Keratinocyte (primary cell): ENCODE measurements around the gene SERINC5. TPM values are rescaled to one million over a fixed set of nuclear protein-coding genes. Genes with fewer than 3 reads are reported as not detected.

Source experiments
- DNase-seq: peaks from one replicate; pipeline ENCODE4 v3.0.0-alpha.2; 2011; ENCODE audit warnings: low read depth, missing footprints, low spot score
- FAIRE-seq: peaks from 2 replicates; lab custom pipeline; 2011; peaks lifted over from hg19 to GRCh38; lab: Jason Lieb, UNC
- H2AFZ ChIP-seq: 2 replicates; pipeline ENCODE4 v1.6.0; 2012; ENCODE audit warnings: low read length, control low read depth, inconsistent platforms; ENCODE audit not compliant: control insufficient read depth
- H3K27ac ChIP-seq: 2 replicates; pipeline ENCODE4 v1.5.1; 2011; ENCODE audit warnings: low read length; ENCODE audit not compliant: control insufficient read depth, insufficient read depth
- H3K27me3 ChIP-seq: 3 replicates; pipeline ENCODE4 v1.6.0; 2011; ENCODE audit warnings: low read length; ENCODE audit not compliant: control insufficient read depth, insufficient read depth; ENCODE audit errors: extremely low read depth
- H3K36me3 ChIP-seq, 2 experiments: 2 replicates in 1 of 2; 3 replicates in 1 of 2; pipeline ENCODE4 v1.5.1; 2011; ENCODE audit warnings: low read length in 2 of 2, mild to moderate bottlenecking in 1 of 2; ENCODE audit not compliant: control insufficient read depth in 2 of 2, insufficient read depth in 2 of 2; ENCODE audit errors: extremely low read depth in 1 of 2
- H3K4me1 ChIP-seq: 3 replicates; pipeline ENCODE4 v1.5.1; 2011; ENCODE audit warnings: low read length; ENCODE audit not compliant: control insufficient read depth, insufficient read depth; ENCODE audit errors: extremely low read depth
- H3K4me2 ChIP-seq: 3 replicates; pipeline ENCODE4 v1.6.0; 2011; ENCODE audit warnings: low read depth, low read length; ENCODE audit not compliant: control insufficient read depth, insufficient read depth; ENCODE audit errors: extremely low read depth
- H3K4me3 ChIP-seq, 3 experiments: fragments of 200-600 bp in 1 of 3; sonication (generic) in 1 of 3; 2 replicates in 2 of 3; 3 replicates in 1 of 3; pipeline ENCODE4 v1.5.1; 2011 to 2016; ENCODE audit warnings: low read length in 3 of 3, mild to moderate bottlenecking in 3 of 3, control low read depth in 2 of 3, inconsistent platforms in 1 of 3, low read depth in 1 of 3, mixed read lengths in 1 of 3, mixed run types in 1 of 3, moderate library complexity in 1 of 3; ENCODE audit not compliant: control insufficient read depth in 2 of 3, insufficient read depth in 2 of 3; ENCODE audit errors: extremely low read depth in 1 of 3
- H3K79me2 ChIP-seq: 2 replicates; pipeline ENCODE4 v1.6.0; 2012; ENCODE audit warnings: low read length; ENCODE audit not compliant: control insufficient read depth, insufficient read depth
- H3K9ac ChIP-seq: 3 replicates; pipeline ENCODE4 v1.6.0; 2011; ENCODE audit warnings: low read length; ENCODE audit not compliant: control insufficient read depth, insufficient read depth; ENCODE audit errors: extremely low read depth
- H3K9me1 ChIP-seq: 3 replicates; pipeline ENCODE4 v1.6.0; 2011; ENCODE audit warnings: low read length; ENCODE audit not compliant: control insufficient read depth, insufficient read depth; ENCODE audit errors: extremely low read depth
- H3K9me3 ChIP-seq: 2 replicates; pipeline ENCODE4 v1.5.1; 2012; ENCODE audit warnings: low read depth, low read length; ENCODE audit not compliant: control insufficient read depth
- H4K20me1 ChIP-seq: 3 replicates; pipeline ENCODE4 v1.6.0; 2011; ENCODE audit warnings: low read length; ENCODE audit not compliant: control insufficient read depth, insufficient read depth; ENCODE audit errors: extremely low read depth
- CTCF ChIP-seq, 3 experiments: IDR thresholded peaks in 1 of 3; conservative IDR thresholded peaks in 1 of 3; optimal IDR thresholded peaks in 1 of 3; 2 replicates in 2 of 3; 3 replicates in 1 of 3; pipeline versions ENCODE3 to v1.5.1; 2011; ENCODE audit warnings: low read length in 3 of 3, mild to moderate bottlenecking in 3 of 3, moderate library complexity in 2 of 3, control low read depth in 1 of 3, inconsistent platforms in 1 of 3; ENCODE audit not compliant: insufficient read depth in 2 of 3; ENCODE audit errors: extremely low read depth in 1 of 3
- EZH2 ChIP-seq: IDR thresholded peaks from one replicate; pipeline ENCODE4 v1.6.1; 2012; ENCODE audit warnings: inconsistent platforms, mild to moderate bottlenecking, low read length, moderate library complexity
- dilution Hi-C: fragments of 300-500 bp; cut with MboI; formaldehyde crosslinking; loops from one replicate; pipeline ENCODE4 v1.7.0; 2020; ENCODE audit warnings: low sequenced_read_pairs; ENCODE audit not compliant: extremely low pct_ligation_motif_present
- polyA plus RNA-seq, 5 experiments: library from polyadenylated mRNA; depleted of rRNA in 3 of 5; stranded (reverse) in 3 of 5; stranded (forward) in 1 of 5; unstranded in 1 of 5; fragments of >200 nt; gene quantifications; 1 replicate in 1 of 5; 2 replicates in 3 of 5; 3 replicates in 1 of 5; pipeline versions ENCODE4 v1.2.1 to v1.2.3, GENCODE V29; 2011 to 2012; ENCODE audit warnings: missing spikeins in 2 of 5, low read depth in 1 of 5, low replicate concordance in 1 of 5

Gene SERINC5
- polyA plus RNA-seq, 1 donor (not counting 4 experiments of a cell fraction or from before 2014, with no cell fraction given) = 20.0 TPM

GRCh38 chr5:80208381-80208780 lies 47.5 kb downstream of the SERINC5 start:
- no peak for TF ChIP-seq CTCF (optimal IDR thresholded peaks at IDR 0.05 in 1 of 3, IDR thresholded peaks at IDR 0.05 in 1 of 3, conservative IDR thresholded peaks at IDR 0.05 in 1 of 3; ENCODE audit: extremely low read depth in 1 of 3, insufficient read depth in 2 of 3, low read length in 3 of 3)
- no peak for TF ChIP-seq EZH2
- Histone ChIP-seq H3K4me3 (no peak overlapping the region), H4K20me1 (peaks cover 4% of the 10 kb centered on the region), H3K79me2 (peaks cover 48% of the 10 kb centered on the region), H3K9ac (no peak overlapping the region), H3K36me3 (peaks cover 5 to 7% of the 10 kb centered on the region in 2 experiments), H3K27me3 (no peaks in the 10 kb centered on the region), H3K9me1 (no peaks in the 10 kb centered on the region), H3K4me1 (no peaks in the 10 kb centered on the region), H2AFZ (no peak overlapping the region), H3K4me2 (no peak overlapping the region), H3K9me3 (no peaks in the 10 kb centered on the region), H3K27ac (no peak overlapping the region)
- dilution Hi-C loops = no loop called here
- FAIRE-seq (no peak), DNase-seq (no peak)

- no peaks in the 10 kb centered on the region for H3K27me3 ChIP-seq
- H3K27ac ChIP-seq = no peak overlapping the region
- no peaks in the 10 kb centered on the region for H3K9me3 ChIP-seq
- H3K9me1 ChIP-seq = no peaks in the 10 kb centered on the region
- H3K4me1 ChIP-seq = no peaks in the 10 kb centered on the region
- H3K4me2 ChIP-seq = no peak overlapping the region
- FAIRE-seq (no peak), DNase-seq (no peak)
- H4K20me1 ChIP-seq = peaks cover 4% of the 10 kb centered on the region
- no peak overlapping the region for H3K9ac ChIP-seq
- H3K4me3 ChIP-seq = no peak overlapping the region
- H3K79me2 ChIP-seq = peaks cover 47% of the 10 kb centered on the region
- no peak overlapping the region for H2AFZ ChIP-seq
- peaks cover 6 to 7% of the 10 kb centered on the region in 2 experiments for H3K36me3 ChIP-seq
- dilution Hi-C loops = no loop called here
- TF ChIP-seq CTCF (optimal IDR thresholded peaks at IDR 0.05 in 1 of 3, IDR thresholded peaks at IDR 0.05 in 1 of 3, conservative IDR thresholded peaks at IDR 0.05 in 1 of 3; ENCODE audit: extremely low read depth in 1 of 3, insufficient read depth in 2 of 3, low read length in 3 of 3) (no peak), EZH2 (no peak)
Measured at GRCh38 chr5:80207832-80208231, 48.0 kb downstream of the SERINC5 start.
